Activated naive CD8-positive, alpha-beta T cell treated with anti-CD3 and anti-CD28 coated beads, Interleukin-2, amount 50 U/mL, for 24 hours (primary cell): ENCODE data around the gene SRP72.
"Not testable (repeated sequence)": the region's sequence is repeated elsewhere in the genome, so short reads cannot be mapped to it uniquely, and the experiment has no call there.

Experiments
- ATAC-seq: fragments of 150-1000 bp; cut with Tn5 transposase; one replicate; pipeline ENCODE4 v1.10.0; 2021
- DNase-seq: peaks from one replicate; pipeline ENCODE4 v3.0.0; 2021
- H3K27ac Mint-ChIP-seq: one replicate; pipeline ENCODE4 v1.8.0; 2021; ENCODE audit warnings: mild to moderate bottlenecking, mixed read lengths
- H3K27me3 Mint-ChIP-seq: one replicate; pipeline ENCODE4 v1.8.0; 2021; ENCODE audit warnings: mixed read lengths
- H3K36me3 Mint-ChIP-seq: one replicate; pipeline ENCODE4 v1.8.0; 2021; ENCODE audit warnings: low read depth, mixed read lengths
- H3K4me1 Mint-ChIP-seq: one replicate; pipeline ENCODE4 v1.8.0; 2021; ENCODE audit warnings: mixed read lengths
- H3K4me3 Mint-ChIP-seq: one replicate; pipeline ENCODE4 v1.8.0; 2021; ENCODE audit warnings: mild to moderate bottlenecking, moderate library complexity, mixed read lengths
- H3K9me3 Mint-ChIP-seq: one replicate; pipeline ENCODE4 v1.8.0; 2021; ENCODE audit warnings: mixed read lengths

Gene SRP72

DNA sequence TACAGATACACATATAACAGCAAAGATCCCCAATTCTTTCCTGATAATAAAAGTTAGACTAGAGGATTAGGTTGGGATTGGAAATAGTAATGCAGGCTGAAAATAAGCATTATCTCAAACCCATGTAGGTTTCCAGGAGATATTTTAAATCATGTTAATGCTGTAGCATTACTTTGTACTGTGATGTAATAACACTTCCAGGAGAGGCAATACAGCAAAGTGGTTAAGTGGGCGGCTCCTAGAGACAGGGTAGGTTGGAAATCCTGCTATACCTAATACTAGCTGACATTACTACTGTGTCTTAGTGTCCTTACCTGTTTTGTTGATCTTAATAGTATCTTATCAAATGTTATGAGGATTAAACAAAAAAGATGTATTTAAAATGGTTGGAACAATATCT lies 21.7 kb upstream of the SRP72 start:
- no peaks in the 10 kb centered on the region for H3K9me3 Mint-ChIP-seq
- no peak overlapping the region for H3K27ac Mint-ChIP-seq
- no peak for ATAC-seq
- no peaks in the 10 kb centered on the region for H3K27me3 Mint-ChIP-seq
- H3K36me3 Mint-ChIP-seq: peaks cover 86% of the 10 kb centered on the region
- peaks cover 31% of the 10 kb centered on the region for H3K4me1 Mint-ChIP-seq
- no peak overlapping the region for H3K4me3 Mint-ChIP-seq
- no peak for DNase-seq

DNA sequence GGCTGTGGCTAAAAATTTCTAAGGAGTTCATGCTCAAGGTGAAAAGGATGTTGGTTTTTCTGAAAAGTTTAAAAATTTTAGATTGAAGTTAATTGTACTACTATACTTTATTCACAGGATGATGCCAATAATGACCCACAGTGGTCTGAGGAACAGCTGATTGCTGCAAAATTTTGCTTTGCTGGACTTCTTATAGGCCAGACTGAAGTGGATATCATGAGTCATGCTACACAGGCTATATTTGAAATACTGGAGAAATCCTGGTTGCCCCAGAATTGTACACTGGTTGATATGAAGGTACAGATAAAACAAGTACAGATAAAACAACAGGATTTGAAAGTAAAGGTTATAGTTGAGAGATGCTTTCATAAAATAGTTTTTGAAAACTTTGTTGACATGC lies 19.1 kb upstream of the SRP72 start:
- Mint-ChIP-seq H3K27me3 (no peaks in the 10 kb centered on the region), H3K4me3 (no peak overlapping the region), H3K9me3 (no peaks in the 10 kb centered on the region), H3K36me3 (peaks cover 86% of the 10 kb centered on the region), H3K27ac (no peak overlapping the region), H3K4me1 (peaks cover 20% of the 10 kb centered on the region)
- ATAC-seq: no peak
- DNase-seq: no peak

DNA sequence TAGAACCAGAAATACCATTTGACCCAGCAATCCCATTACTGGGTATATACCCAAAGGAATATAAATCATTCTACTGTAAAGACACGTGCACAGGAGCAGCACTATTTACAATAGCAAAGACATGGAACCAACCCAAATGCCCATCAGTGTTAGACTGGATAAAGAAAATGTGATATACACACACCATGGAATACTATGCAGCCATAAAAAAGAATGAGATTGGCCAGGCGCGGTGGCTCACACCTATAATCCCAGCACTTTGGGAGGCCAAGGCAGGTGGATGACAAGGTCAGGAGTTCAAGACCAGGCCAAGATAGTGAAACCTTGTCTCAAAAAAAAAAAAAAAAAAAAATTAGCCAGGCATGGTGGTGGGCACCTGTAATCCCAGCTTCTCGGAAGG lies 17.9 kb upstream of the SRP72 start:
- not testable (repeated sequence) for H3K27me3 Mint-ChIP-seq, ATAC-seq, H3K4me3 Mint-ChIP-seq, H3K9me3 Mint-ChIP-seq, DNase-seq, H3K27ac Mint-ChIP-seq
- peaks cover 11% of the 10 kb centered on the region for H3K4me1 Mint-ChIP-seq
- H3K36me3 Mint-ChIP-seq: peaks cover 88% of the 10 kb centered on the region

DNA sequence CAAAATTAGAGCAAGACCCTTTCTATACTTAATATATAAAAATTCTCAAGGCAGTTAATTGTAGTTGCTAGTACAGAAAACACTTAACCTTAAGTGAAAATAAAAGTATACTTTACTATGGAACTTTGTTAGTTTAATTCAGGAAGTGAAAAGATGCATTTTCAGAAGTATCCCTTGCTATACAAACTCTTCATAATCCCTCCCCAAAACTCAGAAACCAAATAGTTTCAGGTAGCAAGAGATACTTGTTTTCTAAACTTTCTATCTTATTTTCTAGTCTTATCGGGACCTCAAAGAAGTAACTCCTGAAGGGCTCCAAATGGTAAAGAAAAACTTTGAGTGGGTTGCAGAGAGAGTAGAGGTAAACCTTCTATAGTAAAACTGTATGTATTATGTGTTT lies 17.1 kb upstream of the SRP72 start:
- ATAC-seq (no peak), DNase-seq (no peak)
- no peak overlapping the region for H3K4me3 Mint-ChIP-seq
- H3K27me3 Mint-ChIP-seq: no peaks in the 10 kb centered on the region
- H3K36me3 Mint-ChIP-seq: peaks cover 88% of the 10 kb centered on the region
- peaks cover 5% of the 10 kb centered on the region for H3K4me1 Mint-ChIP-seq
- no peaks in the 10 kb centered on the region for H3K9me3 Mint-ChIP-seq
- H3K27ac Mint-ChIP-seq: no peak overlapping the region

DNA sequence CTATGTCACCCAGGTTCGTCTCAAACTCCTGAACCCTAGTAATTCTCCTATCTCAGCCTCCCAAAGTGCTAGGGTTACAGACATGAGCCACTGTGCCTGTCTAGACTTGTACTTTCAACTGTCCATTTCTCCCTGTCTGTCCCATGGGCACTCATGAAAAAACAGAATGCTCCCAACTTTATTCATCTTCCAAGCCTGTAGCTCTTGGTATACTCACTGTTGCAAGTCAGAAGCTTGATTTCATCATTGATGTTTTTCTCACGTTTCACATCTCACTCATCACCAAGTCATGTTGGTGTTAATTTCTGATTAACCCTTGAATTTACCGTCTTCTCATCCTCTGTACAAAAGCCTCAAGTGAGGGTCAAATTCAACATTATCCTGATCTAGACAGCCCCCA lies 7.3 kb upstream of the SRP72 start:
- H3K9me3 Mint-ChIP-seq: no peaks in the 10 kb centered on the region
- H3K4me1 Mint-ChIP-seq: peaks cover 15% of the 10 kb centered on the region
- peaks cover 75% of the 10 kb centered on the region for H3K36me3 Mint-ChIP-seq
- no peak overlapping the region for H3K4me3 Mint-ChIP-seq
- H3K27me3 Mint-ChIP-seq: no peaks in the 10 kb centered on the region
- DNase-seq: no peak
- ATAC-seq: no peak
- peak overlapping the region; percentile 59 for H3K27ac Mint-ChIP-seq

DNA sequence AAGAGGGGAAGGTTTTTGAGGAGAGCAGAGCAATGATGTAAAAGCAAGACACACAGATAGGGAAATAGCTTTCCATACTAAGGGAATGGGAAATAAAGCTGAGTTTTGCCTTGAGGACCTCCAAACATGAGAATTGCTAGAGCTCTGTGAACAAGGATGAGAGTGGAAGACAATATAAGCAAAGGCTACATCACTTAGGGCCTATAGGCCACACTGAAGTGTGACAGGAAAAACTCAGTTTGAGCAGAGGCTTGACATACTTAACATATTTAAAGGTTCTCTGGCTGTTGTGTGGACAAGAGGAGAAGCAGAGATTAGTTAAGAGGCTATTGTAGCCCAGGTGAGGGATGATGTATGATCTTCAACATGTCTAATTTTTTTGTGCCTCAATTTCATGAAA lies 5.3 kb upstream of the SRP72 start:
- Mint-ChIP-seq H3K4me3 (no peak overlapping the region), H3K4me1 (peaks cover 31% of the 10 kb centered on the region), H3K36me3 (peaks cover 66% of the 10 kb centered on the region), H3K27me3 (no peaks in the 10 kb centered on the region), H3K9me3 (no peaks in the 10 kb centered on the region), H3K27ac (no peak overlapping the region)
- ATAC-seq (no peak), DNase-seq (no peak)

DNA sequence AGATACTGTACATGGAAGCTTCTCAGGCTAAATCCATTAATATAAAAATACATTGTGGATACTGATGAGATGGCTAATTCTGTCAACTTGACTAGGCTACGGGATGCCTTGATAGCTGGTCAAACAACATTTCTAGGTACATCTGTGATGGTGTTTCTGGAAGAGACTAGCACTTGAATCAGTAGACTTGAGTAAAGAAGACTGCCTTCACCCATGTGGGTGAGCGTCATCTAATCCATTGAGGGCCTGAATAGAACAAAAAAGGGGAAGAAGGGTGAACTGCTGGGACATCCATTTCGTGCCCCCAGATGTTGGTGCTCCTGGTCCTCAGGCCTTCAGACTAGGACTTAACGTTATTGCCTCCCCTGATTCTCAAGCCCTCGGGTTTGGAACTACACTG lies 3.7 kb upstream of the SRP72 start:
- H3K4me3 Mint-ChIP-seq: no peak overlapping the region
- H3K9me3 Mint-ChIP-seq: no peaks in the 10 kb centered on the region
- peaks cover 65% of the 10 kb centered on the region for H3K36me3 Mint-ChIP-seq
- ATAC-seq (no peak), DNase-seq (no peak)
- H3K27me3 Mint-ChIP-seq: no peaks in the 10 kb centered on the region
- H3K27ac Mint-ChIP-seq: no peak overlapping the region
- peaks cover 40% of the 10 kb centered on the region for H3K4me1 Mint-ChIP-seq

DNA sequence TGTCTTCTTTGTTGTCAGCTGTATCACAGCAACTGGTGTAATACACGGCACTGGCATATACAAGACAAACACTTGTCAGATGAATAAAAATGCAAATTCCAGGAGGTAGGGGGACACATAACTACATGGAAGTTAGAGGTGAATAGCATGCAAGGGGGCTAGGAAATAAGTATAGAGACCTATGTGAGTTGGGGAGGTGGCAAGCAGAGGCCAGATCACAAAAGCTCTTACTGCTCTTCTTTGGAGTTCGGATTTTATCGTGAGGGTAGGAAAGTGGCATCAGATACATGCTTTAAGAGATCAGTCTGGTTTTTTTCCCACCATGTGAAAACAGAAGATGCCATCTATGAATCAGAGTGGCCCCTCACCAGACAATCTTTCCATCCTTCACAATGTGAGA lies 2.8 kb upstream of the SRP72 start:
- H3K27me3 Mint-ChIP-seq: no peaks in the 10 kb centered on the region
- DNase-seq: no peak
- H3K4me3 Mint-ChIP-seq: no peak overlapping the region
- no peaks in the 10 kb centered on the region for H3K9me3 Mint-ChIP-seq
- no peak for ATAC-seq
- H3K4me1 Mint-ChIP-seq: peaks cover 49% of the 10 kb centered on the region
- H3K27ac Mint-ChIP-seq: peak overlapping the region; percentile 12
- H3K36me3 Mint-ChIP-seq: peaks cover 59% of the 10 kb centered on the region

DNA sequence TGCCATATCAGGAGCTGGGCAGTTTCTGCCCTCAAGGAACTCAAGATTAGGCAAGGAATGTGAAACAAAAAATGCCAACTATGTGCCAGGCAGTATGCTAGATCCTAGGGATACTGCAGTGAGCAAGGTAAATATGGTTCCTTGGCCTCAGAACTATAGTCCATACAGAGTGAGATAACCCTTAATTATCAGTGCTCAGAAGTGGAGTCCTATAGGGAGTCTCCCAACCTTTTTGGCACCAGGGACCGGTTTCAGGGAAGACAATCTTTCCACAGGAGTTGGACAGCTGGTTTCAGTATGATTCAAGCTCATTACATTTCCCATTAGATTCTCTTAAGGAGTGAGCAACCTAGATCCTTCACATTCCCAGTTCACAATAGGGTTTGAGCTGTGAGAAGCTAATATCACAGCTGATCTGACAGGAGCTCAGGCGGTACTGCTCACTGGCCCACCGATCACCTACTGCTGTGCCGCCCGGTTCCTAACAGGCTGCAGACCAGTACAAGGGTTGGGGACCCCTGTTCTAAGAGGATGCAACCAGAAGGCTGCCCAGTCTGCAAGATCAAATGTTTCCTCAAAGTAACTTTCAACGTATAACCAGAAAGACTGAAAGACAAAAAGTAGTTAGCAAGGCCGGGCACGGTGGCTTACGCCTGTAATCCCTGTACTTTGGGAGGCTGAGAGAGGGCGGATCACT lies 1.7 kb upstream of the SRP72 start:
- DNase-seq (no peak), ATAC-seq (no peak)
- H3K27me3 Mint-ChIP-seq: no peaks in the 10 kb centered on the region
- peak overlapping the region; percentile 100 for H3K4me3 Mint-ChIP-seq
- H3K36me3 Mint-ChIP-seq: peaks cover 59% of the 10 kb centered on the region
- H3K9me3 Mint-ChIP-seq: no peaks in the 10 kb centered on the region
- peak overlapping the region; percentile 100 for H3K27ac Mint-ChIP-seq
- H3K4me1 Mint-ChIP-seq: peaks cover 57% of the 10 kb centered on the region

DNA sequence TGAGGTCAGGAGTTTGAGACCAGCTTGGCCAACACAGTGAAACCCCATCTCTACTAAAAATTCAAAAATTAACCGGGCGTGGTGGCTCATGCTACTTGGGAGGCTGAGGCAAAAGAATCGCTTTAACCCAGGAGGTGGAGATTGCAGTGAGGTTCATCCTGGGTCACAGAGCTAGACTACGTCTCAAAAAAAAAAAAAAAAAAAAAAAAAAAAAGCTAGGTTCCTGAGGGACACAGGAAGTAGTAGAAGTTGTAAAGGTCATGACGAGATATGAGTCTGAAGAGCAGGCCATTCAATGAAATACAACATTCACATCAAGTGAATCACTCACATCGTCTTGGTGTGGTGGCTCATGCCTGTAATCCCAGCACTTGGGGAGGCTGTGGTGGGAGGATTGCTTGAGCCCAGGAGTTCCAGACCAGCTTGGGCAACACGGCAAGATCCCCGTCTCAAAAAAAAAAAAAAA lies 1.1 kb upstream of the SRP72 start:
- Mint-ChIP-seq H3K27ac (peak overlapping the region; percentile 100), H3K4me3 (peak overlapping the region; percentile 100), H3K36me3 (peaks cover 59% of the 10 kb centered on the region), H3K4me1 (peaks cover 57% of the 10 kb centered on the region)
- peak; percentile 69 for ATAC-seq
- DNase-seq: peak; percentile 22
- not testable (repeated sequence) for H3K9me3 Mint-ChIP-seq, H3K27me3 Mint-ChIP-seq

DNA sequence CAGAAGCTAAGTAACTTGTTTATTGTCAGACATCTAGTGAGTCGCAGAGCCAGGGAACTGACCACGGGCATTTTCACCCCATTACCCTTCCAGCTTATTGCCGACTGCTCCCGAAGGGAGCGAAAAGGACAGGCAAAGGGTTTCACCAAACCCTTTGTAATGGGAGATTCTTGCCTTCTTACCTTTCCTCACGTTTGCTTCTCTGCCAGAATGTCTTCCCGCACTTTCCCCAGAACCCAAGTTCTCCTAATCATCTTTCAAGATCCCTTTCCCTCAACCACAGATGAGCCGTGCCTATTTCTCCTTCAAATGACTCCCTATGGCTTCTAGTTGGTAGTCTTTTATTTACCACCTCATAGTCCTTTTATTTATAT lies 520 bp upstream of the SRP72 start:
- Mint-ChIP-seq H3K36me3 (peaks cover 59% of the 10 kb centered on the region), H3K27me3 (no peaks in the 10 kb centered on the region), H3K9me3 (no peaks in the 10 kb centered on the region)

DNA sequence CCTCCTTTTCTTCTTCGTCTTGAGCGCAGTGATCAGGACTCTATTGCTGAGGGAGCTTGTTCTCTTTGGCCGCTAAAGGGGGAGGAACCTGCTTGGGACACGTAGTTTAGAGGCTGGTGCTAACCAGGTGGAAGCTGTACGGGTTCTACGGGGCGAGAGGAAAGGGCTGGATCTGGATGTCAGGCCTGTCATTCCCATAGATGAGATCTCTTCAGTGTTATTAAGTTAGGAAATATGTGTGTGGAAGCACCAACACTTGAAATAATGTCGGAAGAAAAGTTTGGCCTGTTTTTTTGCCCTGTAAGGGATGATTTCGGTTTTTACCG lies 643 bp downstream of the SRP72 start:
- Mint-ChIP-seq H3K4me1 (peaks cover 52% of the 10 kb centered on the region), H3K27me3 (no peaks in the 10 kb centered on the region), H3K27ac (peak overlapping the region; percentile 100), H3K36me3 (peaks cover 60% of the 10 kb centered on the region), H3K4me3 (peak overlapping the region; percentile 100), H3K9me3 (no peaks in the 10 kb centered on the region)
- DNase-seq (peak; percentile 29), ATAC-seq (peak; percentile 58)

More for the DNA sequence above, 520 bp upstream of the SRP72 start:
- no peak for DNase-seq
- peak overlapping the region; percentile 100 for H3K27ac Mint-ChIP-seq
- ATAC-seq: no peak
- peak overlapping the region; percentile 100 for H3K4me3 Mint-ChIP-seq
- peaks cover 57% of the 10 kb centered on the region for H3K4me1 Mint-ChIP-seq

DNA sequence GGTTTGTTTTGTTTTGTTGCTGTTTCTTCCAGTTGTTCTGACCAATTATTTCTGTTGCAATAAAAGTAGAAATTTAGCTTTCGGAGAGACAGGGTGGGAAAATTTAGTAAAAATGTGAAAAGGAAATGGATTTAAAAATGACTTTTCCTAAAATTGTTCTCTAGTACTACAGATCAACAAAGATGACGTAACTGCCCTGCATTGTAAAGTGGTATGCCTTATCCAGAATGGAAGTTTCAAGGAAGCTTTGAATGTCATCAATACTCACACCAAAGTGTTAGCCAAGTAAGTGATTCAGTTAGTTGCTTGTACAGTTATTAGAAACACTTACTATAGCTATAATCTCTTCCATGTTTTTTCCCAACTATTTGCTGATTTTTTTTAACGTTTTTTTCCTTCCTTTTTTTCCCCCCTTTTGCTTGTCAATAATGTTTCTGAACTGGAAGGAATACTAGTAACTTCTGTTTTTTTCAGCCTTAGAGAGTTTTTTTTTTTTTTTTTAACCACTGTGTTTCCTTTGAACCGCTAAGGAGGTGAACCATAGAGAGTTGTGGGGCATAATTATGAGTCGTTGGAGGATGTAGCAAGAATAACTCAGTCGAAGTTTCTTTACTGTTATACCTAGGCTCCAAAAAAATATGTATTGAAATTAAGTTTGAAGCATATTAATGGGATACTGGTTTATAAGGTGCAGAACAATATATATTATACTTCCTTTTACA lies 2.2 kb downstream of the SRP72 start:
- Mint-ChIP-seq H3K4me1 (peaks cover 45% of the 10 kb centered on the region), H3K36me3 (peaks cover 63% of the 10 kb centered on the region)

DNA sequence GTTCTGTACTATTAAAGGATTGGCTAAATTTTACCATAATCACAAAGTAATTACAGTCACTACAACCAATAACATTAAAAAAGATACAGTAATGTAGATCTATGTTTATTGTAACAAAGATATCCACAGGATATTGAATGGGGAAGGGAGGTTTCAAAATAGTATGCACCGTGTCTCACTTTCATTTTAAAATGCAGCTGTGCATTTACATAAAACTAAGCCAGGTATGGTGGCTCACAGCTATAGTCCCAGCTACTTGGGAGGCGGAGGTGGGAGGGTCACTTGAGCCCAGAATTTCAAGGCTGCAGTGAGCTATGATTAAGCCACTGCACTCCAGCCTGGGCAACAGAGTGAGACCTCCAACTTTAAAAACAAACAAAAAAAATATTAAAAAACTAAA lies 8.5 kb downstream of the SRP72 start:
- peaks cover 75% of the 10 kb centered on the region for H3K36me3 Mint-ChIP-seq
- no peak for ATAC-seq
- no peaks in the 10 kb centered on the region for H3K9me3 Mint-ChIP-seq
- no peak for DNase-seq
- H3K4me3 Mint-ChIP-seq: no peak overlapping the region
- H3K27me3 Mint-ChIP-seq: no peaks in the 10 kb centered on the region
- H3K27ac Mint-ChIP-seq: no peak overlapping the region
- no peaks in the 10 kb centered on the region for H3K4me1 Mint-ChIP-seq

More for the DNA sequence above, 2.2 kb downstream of the SRP72 start:
- Mint-ChIP-seq H3K27me3 (no peaks in the 10 kb centered on the region), H3K4me3 (peak overlapping the region; percentile 100), H3K27ac (peak overlapping the region; percentile 23), H3K9me3 (no peaks in the 10 kb centered on the region)
- ATAC-seq (no peak), DNase-seq (no peak)

DNA sequence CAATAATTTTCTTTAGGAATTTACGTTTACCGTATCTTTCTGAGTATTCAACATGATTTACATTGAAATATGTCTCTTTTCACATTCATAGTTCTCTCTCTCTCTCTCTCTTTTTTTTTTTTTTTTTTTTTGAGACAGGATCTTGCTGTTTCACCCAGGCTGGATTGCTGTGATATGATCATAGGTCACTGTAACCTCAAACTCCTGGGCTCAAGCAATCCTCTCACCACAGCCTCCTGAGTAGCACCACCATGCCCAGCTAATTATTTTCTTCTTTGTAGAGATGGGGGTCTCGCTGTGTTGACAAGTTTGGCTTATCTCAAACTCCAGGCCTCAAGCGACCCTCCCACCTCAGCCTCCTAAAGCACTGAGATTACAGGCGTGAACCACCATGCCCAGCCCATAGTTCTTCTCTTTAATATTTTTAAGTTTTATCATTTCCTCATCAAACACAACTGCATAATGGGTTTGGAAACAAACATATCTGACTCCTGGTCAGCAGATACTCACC lies 9.8 kb downstream of the SRP72 start:
- Mint-ChIP-seq H3K36me3 (peaks cover 69% of the 10 kb centered on the region), H3K27me3 (no peaks in the 10 kb centered on the region), H3K4me1 (no peaks in the 10 kb centered on the region), H3K9me3 (no peaks in the 10 kb centered on the region), H3K27ac (no peak overlapping the region), H3K4me3 (no peak overlapping the region)
- DNase-seq (no peak), ATAC-seq (no peak)
